SKM-1 (cell line): Measurements from ENCODE around the gene PXT1.
"Not testable (repeated sequence)": the region's sequence is repeated elsewhere in the genome, so short reads cannot be mapped to it uniquely, and the experiment has no call there.

Source experiments
- DNase-seq: peaks from one replicate; lab custom pipeline; 2025; ENCODE audit not compliant: unreplicated experiment; lab: John Stamatoyannopoulos, UW

PXT1 gene

GRCh38 chr6:36371211-36371610 is 71.4 kb downstream of the PXT1 start:
- no peak for DNase-seq

GRCh38 chr6:36370638-36371037 is 72.0 kb downstream of the PXT1 start:
- DNase-seq, result no peak

GRCh38 chr6:36368921-36369865 is 73.5 kb downstream of the PXT1 start:
- peak; percentile 93 for DNase-seq

GRCh38 chr6:36368421-36368820 is 74.2 kb downstream of the PXT1 start:
- peak; percentile 19 for DNase-seq

- DNase-seq, result no peak
Measured at GRCh38 chr6:36367743-36368142, 74.9 kb downstream of the PXT1 start.

GRCh38 chr6:36364669-36365479 is 77.8 kb downstream of the PXT1 start:
- no peak for DNase-seq

- DNase-seq, result not testable (repeated sequence)
Measured at GRCh38 chr6:36364061-36364635, 78.5 kb downstream of the PXT1 start.

- not testable (repeated sequence) for DNase-seq
Measured at GRCh38 chr6:36363371-36363752, 79.3 kb downstream of the PXT1 start.

- peak; percentile 38 for DNase-seq
Measured at GRCh38 chr6:36362551-36363370, 79.9 kb downstream of the PXT1 start.

- no peak for DNase-seq
Measured at GRCh38 chr6:36361071-36361470, 81.6 kb downstream of the PXT1 start.

GRCh38 chr6:36360241-36361054 is 82.2 kb downstream of the PXT1 start:
- DNase-seq, result peak; percentile 63

- DNase-seq, result no peak
Measured at GRCh38 chr6:36358226-36358915, 84.3 kb downstream of the PXT1 start.

GRCh38 chr6:36357872-36358225 is 84.8 kb downstream of the PXT1 start:
- DNase-seq, result no peak

GRCh38 chr6:36355819-36356218 is 86.8 kb downstream of the PXT1 start:
- DNase-seq, result no peak

- no peak for DNase-seq
Measured at GRCh38 chr6:36353411-36353915, 89.2 kb downstream of the PXT1 start.

GRCh38 chr6:36352477-36353157 is 90.0 kb downstream of the PXT1 start:
- no peak for DNase-seq

GRCh38 chr6:36350681-36351571 is 91.7 kb downstream of the PXT1 start:
- no peak for DNase-seq

GRCh38 chr6:36350082-36350481 is 92.6 kb downstream of the PXT1 start:
- no peak for DNase-seq
